WTC11 (cell line): ENCODE results near the gene USP47. TPM values are rescaled to one million over a fixed set of nuclear protein-coding genes. Genes with fewer than 3 reads are reported as not detected.

ENCODE experiments used
- ATAC-seq: fragments of 200-7000 bp; cut with Tn5 transposase; 2 replicates; pipeline ENCODE4 v1.10.0; 2021; ENCODE audit warnings: mild to moderate bottlenecking, moderate library complexity
- CTCF ChIA-PET: fragments of 300-600 bp; sonication (Branson Sonifier 250); formaldehyde crosslinking; loops from one replicate; lab custom pipeline; 2021; ENCODE audit warnings: antibody characterized with exemption; lab: Charles Lee
- POLR2A ChIA-PET: fragments of 350-600 bp; sonication (Branson Sonifier 250); formaldehyde crosslinking; loops from one replicate; lab custom pipeline; 2021; ENCODE audit warnings: antibody characterized with exemption; lab: Charles Lee
- DNase-seq: peaks from one replicate; pipeline ENCODE4 v3.0.0; 2021; ENCODE audit warnings: low spot score
- H3K27ac Mint-ChIP-seq: 2 replicates; pipeline ENCODE4 v1.8.0; 2021; ENCODE audit warnings: mixed read lengths
- H3K27me3 Mint-ChIP-seq: 2 replicates; pipeline ENCODE4 v1.8.0; 2021; ENCODE audit warnings: low read depth, mild to moderate bottlenecking, moderate library complexity, mixed read lengths
- H3K36me3 Mint-ChIP-seq: 2 replicates; pipeline ENCODE4 v1.8.0; 2021; ENCODE audit warnings: mixed read lengths
- H3K4me1 Mint-ChIP-seq: 2 replicates; pipeline ENCODE4 v1.8.0; 2022; ENCODE audit warnings: mixed read lengths
- H3K4me3 Mint-ChIP-seq: 2 replicates; pipeline ENCODE4 v1.8.0; 2021; ENCODE audit warnings: mild to moderate bottlenecking, moderate library complexity, mixed read lengths
- H3K9me3 Mint-ChIP-seq: 2 replicates; pipeline ENCODE4 v1.8.0; 2021; ENCODE audit warnings: mixed read lengths
- CREB1 ChIP-seq: sonication (generic); formaldehyde crosslinking; IDR thresholded peaks from 2 replicates; pipeline ENCODE4 v1.8.0; 2023; ENCODE audit warnings: mild to moderate bottlenecking, missing genetic modification reagents
- EMX1 ChIP-seq: fragments of 250-450 bp; sonication (Bioruptor Pico); IDR thresholded peaks from 2 replicates; pipeline ENCODE4 v1.8.0; 2021; ENCODE audit warnings: mild to moderate bottlenecking
- ESRRA ChIP-seq: sonication (generic); formaldehyde crosslinking; IDR thresholded peaks from 2 replicates; pipeline ENCODE4 v1.8.1; 2022; ENCODE audit warnings: mild to moderate bottlenecking, missing genetic modification reagents, borderline replicate concordance
- FOXP1 ChIP-seq: sonication (generic); formaldehyde crosslinking; IDR thresholded peaks from 2 replicates; pipeline ENCODE4 v1.8.0; 2022; ENCODE audit warnings: missing genetic modification reagents, mild to moderate bottlenecking, moderate library complexity, borderline replicate concordance
- GABPB1 ChIP-seq: sonication (generic); formaldehyde crosslinking; IDR thresholded peaks from 2 replicates; pipeline ENCODE4 v1.8.1; 2023; ENCODE audit warnings: mild to moderate bottlenecking, missing genetic modification reagents
- GRHL2 ChIP-seq: fragments of 250-450 bp; sonication (Bioruptor Pico); IDR thresholded peaks from 2 replicates; pipeline ENCODE4 v1.8.0; 2022; ENCODE audit warnings: mild to moderate bottlenecking, moderate library complexity; ENCODE audit not compliant: insufficient replicate concordance, severe bottlenecking
- KAT7 ChIP-seq: sonication (generic); formaldehyde crosslinking; IDR thresholded peaks from 2 replicates; pipeline ENCODE4 v1.8.1; 2023; ENCODE audit warnings: missing genetic modification reagents, mild to moderate bottlenecking, borderline replicate concordance
- MXD4 ChIP-seq: fragments of 250-450 bp; sonication (Bioruptor Pico); IDR thresholded peaks from 2 replicates; pipeline ENCODE4 v1.8.0; 2021; ENCODE audit warnings: mild to moderate bottlenecking, moderate library complexity, borderline replicate concordance
- NFE2L1 ChIP-seq: sonication (generic); formaldehyde crosslinking; IDR thresholded peaks from 2 replicates; pipeline ENCODE4 v1.8.1; 2023; ENCODE audit warnings: missing genetic modification reagents
- NFYB ChIP-seq: sonication (generic); formaldehyde crosslinking; conservative IDR thresholded peaks from 2 replicates; pipeline ENCODE4 v1.8.0; 2022; ENCODE audit warnings: low read depth, missing genetic modification reagents
- NR3C1 ChIP-seq: sonication (generic); formaldehyde crosslinking; conservative IDR thresholded peaks from 2 replicates; pipeline ENCODE4 v1.8.1; 2023; ENCODE audit warnings: low read depth, mild to moderate bottlenecking, missing genetic modification reagents
- RELA ChIP-seq: sonication (generic); formaldehyde crosslinking; IDR thresholded peaks from 2 replicates; pipeline ENCODE4 v1.8.1; 2022; ENCODE audit warnings: missing genetic modification reagents, mild to moderate bottlenecking, borderline replicate concordance
- RORB ChIP-seq: fragments of 250-450 bp; sonication (Bioruptor Pico); IDR thresholded peaks from 2 replicates; pipeline ENCODE4 v1.9.0; 2021; ENCODE audit warnings: mild to moderate bottlenecking
- SMAD4 ChIP-seq: sonication (generic); formaldehyde crosslinking; IDR thresholded peaks from 2 replicates; pipeline ENCODE4 v1.8.0; 2022; ENCODE audit warnings: mild to moderate bottlenecking, missing genetic modification reagents
- SOX15 ChIP-seq: fragments of 250-450 bp; sonication (Bioruptor Pico); IDR thresholded peaks from 2 replicates; pipeline ENCODE4 v1.9.0; 2021; ENCODE audit warnings: mild to moderate bottlenecking
- SP1 ChIP-seq: sonication (generic); formaldehyde crosslinking; conservative IDR thresholded peaks from 2 replicates; pipeline ENCODE4 v1.8.1; 2022; ENCODE audit warnings: missing genetic modification reagents
- TCF7 ChIP-seq: sonication (generic); formaldehyde crosslinking; IDR thresholded peaks from 2 replicates; pipeline ENCODE4 v1.8.0; 2022; ENCODE audit warnings: mild to moderate bottlenecking, low read depth, missing genetic modification reagents, moderate library complexity
- ZNF396 ChIP-seq: fragments of 250-450 bp; sonication (Bioruptor Pico); IDR thresholded peaks from 2 replicates; pipeline ENCODE4 v1.8.0; 2021; ENCODE audit warnings: mild to moderate bottlenecking, moderate library complexity, borderline replicate concordance
- ZNF416 ChIP-seq: fragments of 250-450 bp; sonication (Bioruptor Pico); IDR thresholded peaks from 2 replicates; pipeline ENCODE4 v1.9.0; 2021; ENCODE audit warnings: mild to moderate bottlenecking, inconsistent platforms
- total RNA-seq: library from RNA; stranded (reverse); gene quantifications from 3 replicates; pipeline ENCODE4 v1.2.3, GENCODE V29; 2021
- TF ChIP-seq, protein P1 (sequence below): sonication (generic); formaldehyde crosslinking; IDR thresholded peaks from 2 replicates; pipeline ENCODE4 v1.8.0; 2022; ENCODE audit warnings: mild to moderate bottlenecking, missing genetic modification reagents
- TF ChIP-seq, protein P2 (sequence below): sonication (generic); formaldehyde crosslinking; IDR thresholded peaks from 2 replicates; pipeline ENCODE4 v1.8.1; 2023; ENCODE audit warnings: mild to moderate bottlenecking, missing genetic modification reagents, moderate library complexity
- TF ChIP-seq, protein P3 (sequence below): sonication (generic); formaldehyde crosslinking; conservative IDR thresholded peaks from 2 replicates; pipeline ENCODE4 v1.8.1; 2022; ENCODE audit warnings: mild to moderate bottlenecking, missing genetic modification reagents
- TF ChIP-seq, protein P4 (sequence below): sonication (generic); formaldehyde crosslinking; IDR thresholded peaks from 2 replicates; pipeline ENCODE4 v1.8.1; 2022; ENCODE audit warnings: low read depth, missing genetic modification reagents, borderline replicate concordance
- TF ChIP-seq, protein P5 (sequence below): sonication (generic); formaldehyde crosslinking; IDR thresholded peaks from 2 replicates; pipeline ENCODE4 v1.8.1; 2022; ENCODE audit warnings: mild to moderate bottlenecking, missing genetic modification reagents, moderate library complexity, borderline replicate concordance
- TF ChIP-seq, protein P6 (sequence below): fragments of 250-450 bp; sonication (Bioruptor Pico); IDR thresholded peaks from 2 replicates; pipeline ENCODE4 v2.1.2; 2022; ENCODE audit warnings: mild to moderate bottlenecking, moderate library complexity

Gene USP47
- total RNA-seq, 1 experiment from 2014 or later = 19.7 TPM

DNA sequence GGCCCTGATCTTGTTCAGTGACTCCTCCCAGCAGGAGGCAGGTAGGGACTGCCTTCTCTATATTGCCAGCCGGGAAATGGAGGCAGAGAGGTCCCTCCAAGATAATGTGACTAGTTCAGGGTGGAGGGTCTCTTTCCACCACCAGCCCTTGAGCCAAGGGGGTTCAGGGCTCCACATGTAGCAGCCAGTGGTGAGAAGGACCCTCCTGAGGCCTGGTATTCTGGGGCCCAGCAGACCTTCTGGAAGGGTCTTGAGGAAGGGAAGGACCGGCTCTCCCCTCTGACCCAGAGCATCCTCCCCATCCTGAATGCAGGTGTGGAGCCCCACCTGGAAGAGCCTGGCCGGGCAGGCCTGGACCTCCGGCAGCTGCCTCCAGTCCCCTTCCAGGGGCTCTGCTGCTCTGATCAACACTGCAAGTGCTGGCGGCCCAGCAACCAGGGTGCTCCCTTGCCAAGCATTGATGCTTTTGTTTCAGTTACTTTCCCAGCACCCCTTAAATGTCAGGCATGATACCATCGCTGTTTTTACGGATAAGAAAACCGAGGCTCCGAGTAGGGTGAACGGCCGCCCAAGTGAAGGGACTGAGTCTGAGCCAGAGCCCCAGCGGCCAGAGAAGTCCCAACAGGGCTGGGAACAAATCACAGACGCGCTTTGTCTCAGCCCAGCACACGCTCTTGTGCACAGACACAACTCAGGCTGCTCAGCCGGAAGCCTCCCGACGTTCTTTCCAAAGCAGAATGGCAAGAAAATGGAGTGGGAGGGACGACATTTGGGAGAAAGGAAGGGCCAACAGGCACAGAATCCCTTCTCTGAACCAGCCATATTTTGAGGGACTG lies 127.8 kb downstream of the USP47 start:
- TF ChIP-seq RELA (CRISPR knock-in tag) (no peak), ZNF396 (CRISPR knock-in tag) (no peak), SMAD4 (CRISPR knock-in tag) (no peak), SOX15 (CRISPR knock-in tag) (no peak), EMX1 (CRISPR knock-in tag) (no peak), GABPB1 (CRISPR knock-in tag) (no peak), ESRRA (CRISPR knock-in tag) (no peak), NFE2L1 (no peak), SP1 (no peak)
- TF ChIP-seq, protein P1, sequence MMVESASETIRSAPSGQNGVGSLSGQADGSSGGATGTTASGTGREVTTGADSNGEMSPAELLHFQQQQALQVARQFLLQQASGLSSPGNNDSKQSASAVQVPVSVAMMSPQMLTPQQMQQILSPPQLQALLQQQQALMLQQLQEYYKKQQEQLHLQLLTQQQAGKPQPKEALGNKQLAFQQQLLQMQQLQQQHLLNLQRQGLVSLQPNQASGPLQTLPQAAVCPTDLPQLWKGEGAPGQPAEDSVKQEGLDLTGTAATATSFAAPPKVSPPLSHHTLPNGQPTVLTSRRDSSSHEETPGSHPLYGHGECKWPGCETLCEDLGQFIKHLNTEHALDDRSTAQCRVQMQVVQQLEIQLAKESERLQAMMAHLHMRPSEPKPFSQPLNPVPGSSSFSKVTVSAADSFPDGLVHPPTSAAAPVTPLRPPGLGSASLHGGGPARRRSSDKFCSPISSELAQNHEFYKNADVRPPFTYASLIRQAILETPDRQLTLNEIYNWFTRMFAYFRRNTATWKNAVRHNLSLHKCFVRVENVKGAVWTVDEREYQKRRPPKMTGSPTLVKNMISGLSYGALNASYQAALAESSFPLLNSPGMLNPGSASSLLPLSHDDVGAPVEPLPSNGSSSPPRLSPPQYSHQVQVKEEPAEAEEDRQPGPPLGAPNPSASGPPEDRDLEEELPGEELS (CRISPR knock-in tag) = no peak
- TF ChIP-seq, protein P2, sequence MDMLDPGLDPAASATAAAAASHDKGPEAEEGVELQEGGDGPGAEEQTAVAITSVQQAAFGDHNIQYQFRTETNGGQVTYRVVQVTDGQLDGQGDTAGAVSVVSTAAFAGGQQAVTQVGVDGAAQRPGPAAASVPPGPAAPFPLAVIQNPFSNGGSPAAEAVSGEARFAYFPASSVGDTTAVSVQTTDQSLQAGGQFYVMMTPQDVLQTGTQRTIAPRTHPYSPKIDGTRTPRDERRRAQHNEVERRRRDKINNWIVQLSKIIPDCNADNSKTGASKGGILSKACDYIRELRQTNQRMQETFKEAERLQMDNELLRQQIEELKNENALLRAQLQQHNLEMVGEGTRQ (CRISPR knock-in tag) = no peak
- TF ChIP-seq, protein P3, sequence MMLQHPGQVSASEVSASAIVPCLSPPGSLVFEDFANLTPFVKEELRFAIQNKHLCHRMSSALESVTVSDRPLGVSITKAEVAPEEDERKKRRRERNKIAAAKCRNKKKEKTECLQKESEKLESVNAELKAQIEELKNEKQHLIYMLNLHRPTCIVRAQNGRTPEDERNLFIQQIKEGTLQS (CRISPR knock-in tag) = no peak
- TF ChIP-seq, protein P4, sequence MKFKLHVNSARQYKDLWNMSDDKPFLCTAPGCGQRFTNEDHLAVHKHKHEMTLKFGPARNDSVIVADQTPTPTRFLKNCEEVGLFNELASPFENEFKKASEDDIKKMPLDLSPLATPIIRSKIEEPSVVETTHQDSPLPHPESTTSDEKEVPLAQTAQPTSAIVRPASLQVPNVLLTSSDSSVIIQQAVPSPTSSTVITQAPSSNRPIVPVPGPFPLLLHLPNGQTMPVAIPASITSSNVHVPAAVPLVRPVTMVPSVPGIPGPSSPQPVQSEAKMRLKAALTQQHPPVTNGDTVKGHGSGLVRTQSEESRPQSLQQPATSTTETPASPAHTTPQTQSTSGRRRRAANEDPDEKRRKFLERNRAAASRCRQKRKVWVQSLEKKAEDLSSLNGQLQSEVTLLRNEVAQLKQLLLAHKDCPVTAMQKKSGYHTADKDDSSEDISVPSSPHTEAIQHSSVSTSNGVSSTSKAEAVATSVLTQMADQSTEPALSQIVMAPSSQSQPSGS (CRISPR knock-in tag) = no peak
- DNase-seq (no peak), ATAC-seq (no peak)
- no peak overlapping the region for H3K4me3 Mint-ChIP-seq
- H3K9me3 Mint-ChIP-seq = no peaks in the 10 kb centered on the region
- H3K27me3 Mint-ChIP-seq = no peaks in the 10 kb centered on the region; the same call in 1 of the 2 replicates
- H3K4me1 Mint-ChIP-seq = peaks cover 12% of the 10 kb centered on the region; the same call in 1 of the 2 replicates
- H3K36me3 Mint-ChIP-seq = no peaks in the 10 kb centered on the region
- POLR2A ChIA-PET = no interaction called here
- CTCF ChIA-PET = no interaction called here
- H3K27ac Mint-ChIP-seq = no peak overlapping the region

DNA sequence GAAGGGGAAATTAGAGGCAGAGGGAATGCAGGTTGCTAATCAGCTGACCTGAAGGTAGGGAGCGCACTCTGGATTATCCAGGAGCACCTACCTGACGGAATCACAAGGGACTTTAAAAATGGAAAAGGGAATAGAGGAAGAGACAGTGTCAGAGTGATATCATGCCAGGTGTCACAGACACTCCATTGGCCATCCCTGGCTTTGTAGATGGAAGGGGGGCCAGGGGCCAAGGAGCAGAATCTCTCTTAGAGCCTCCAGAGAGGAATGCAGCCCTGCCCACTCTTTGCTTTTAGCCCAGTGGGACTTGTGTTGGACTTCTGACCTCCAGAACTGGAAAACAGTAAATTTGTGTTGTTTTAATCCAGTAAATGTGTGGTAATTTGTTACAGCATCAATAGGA lies 128.8 kb downstream of the USP47 start:
- Mint-ChIP-seq H3K4me1 (peaks cover 12% of the 10 kb centered on the region; the same call in 1 of the 2 replicates), H3K27ac (no peak overlapping the region), H3K9me3 (no peaks in the 10 kb centered on the region), H3K4me3 (no peak overlapping the region), H3K27me3 (no peaks in the 10 kb centered on the region), H3K36me3 (no peaks in the 10 kb centered on the region)
- ChIA-PET CTCF (no interaction called here), POLR2A (no interaction called here)
- ATAC-seq (no peak), DNase-seq (no peak)
- TF ChIP-seq, protein P5, sequence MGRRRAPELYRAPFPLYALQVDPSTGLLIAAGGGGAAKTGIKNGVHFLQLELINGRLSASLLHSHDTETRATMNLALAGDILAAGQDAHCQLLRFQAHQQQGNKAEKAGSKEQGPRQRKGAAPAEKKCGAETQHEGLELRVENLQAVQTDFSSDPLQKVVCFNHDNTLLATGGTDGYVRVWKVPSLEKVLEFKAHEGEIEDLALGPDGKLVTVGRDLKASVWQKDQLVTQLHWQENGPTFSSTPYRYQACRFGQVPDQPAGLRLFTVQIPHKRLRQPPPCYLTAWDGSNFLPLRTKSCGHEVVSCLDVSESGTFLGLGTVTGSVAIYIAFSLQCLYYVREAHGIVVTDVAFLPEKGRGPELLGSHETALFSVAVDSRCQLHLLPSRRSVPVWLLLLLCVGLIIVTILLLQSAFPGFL (CRISPR knock-in tag) = no peak
- TF ChIP-seq NR3C1 (CRISPR knock-in tag) = no peak
- TF ChIP-seq FOXP1 (CRISPR knock-in tag) = no peak
- TF ChIP-seq NFYB (CRISPR knock-in tag) = no peak
- TF ChIP-seq, protein P3 (CRISPR knock-in tag) = no peak
- no peak for TF ChIP-seq SOX15 (CRISPR knock-in tag)
- TF ChIP-seq RORB (CRISPR knock-in tag) = no peak
- TF ChIP-seq GRHL2 (CRISPR knock-in tag) = no peak
- TF ChIP-seq, protein P4 (CRISPR knock-in tag) = no peak
- TF ChIP-seq, protein P6, sequence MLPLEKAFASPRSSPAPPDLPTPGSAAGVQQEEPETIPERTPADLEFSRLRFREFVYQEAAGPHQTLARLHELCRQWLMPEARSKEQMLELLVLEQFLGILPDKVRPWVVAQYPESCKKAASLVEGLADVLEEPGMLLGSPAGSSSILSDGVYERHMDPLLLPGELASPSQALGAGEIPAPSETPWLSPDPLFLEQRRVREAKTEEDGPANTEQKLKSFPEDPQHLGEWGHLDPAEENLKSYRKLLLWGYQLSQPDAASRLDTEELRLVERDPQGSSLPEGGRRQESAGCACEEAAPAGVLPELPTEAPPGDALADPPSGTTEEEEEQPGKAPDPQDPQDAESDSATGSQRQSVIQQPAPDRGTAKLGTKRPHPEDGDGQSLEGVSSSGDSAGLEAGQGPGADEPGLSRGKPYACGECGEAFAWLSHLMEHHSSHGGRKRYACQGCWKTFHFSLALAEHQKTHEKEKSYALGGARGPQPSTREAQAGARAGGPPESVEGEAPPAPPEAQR (CRISPR knock-in tag) = no peak
- no peak for TF ChIP-seq KAT7 (CRISPR knock-in tag)
- TF ChIP-seq MXD4 (CRISPR knock-in tag) = no peak
- TF ChIP-seq ZNF416 (CRISPR knock-in tag) = no peak
- TF ChIP-seq CREB1 (CRISPR knock-in tag) = no peak
- no peak for TF ChIP-seq TCF7
